Erythroblast (primary cell): Measurements from ENCODE around the gene CDC42BPA.

Experiments
- DNase-seq, 2 experiments: peaks; one replicate each; lab custom pipeline; 2025; lab: John Stamatoyannopoulos, UW
- GATA1 ChIP-seq: IDR thresholded peaks from 2 replicates; pipeline ENCODE4 v1.6.1; 2011; ENCODE audit warnings: low read depth, mild to moderate bottlenecking, control low read depth, low read length, moderate library complexity
- POLR2A ChIP-seq: IDR thresholded peaks from 2 replicates; pipeline ENCODE4 v1.6.1; 2011; ENCODE audit warnings: mild to moderate bottlenecking, low read length

Gene CDC42BPA

GRCh38 chr1:226973898-226974543 is 344.3 kb downstream of the CDC42BPA start:
- DNase-seq: no peak
- no peak for TF ChIP-seq POLR2A

GRCh38 chr1:226973371-226973897 is 344.9 kb downstream of the CDC42BPA start:
- no peak for DNase-seq
- TF ChIP-seq POLR2A (no peak), GATA1 (no peak)

GRCh38 chr1:226972931-226973330 is 345.4 kb downstream of the CDC42BPA start:
- no peak for TF ChIP-seq GATA1
- no peak for TF ChIP-seq POLR2A
- no peak for DNase-seq

- no peak for TF ChIP-seq POLR2A
- TF ChIP-seq GATA1: no peak
- no peak for DNase-seq
Observed at GRCh38 chr1:226971765-226972164, 346.5 kb downstream of the CDC42BPA start.

GRCh38 chr1:226967665-226968064 is 350.6 kb downstream of the CDC42BPA start:
- DNase-seq: no peak
- no peak for TF ChIP-seq POLR2A

- TF ChIP-seq GATA1: no peak
- DNase-seq: no peak
Observed at GRCh38 chr1:226966683-226967082, 351.6 kb downstream of the CDC42BPA start.

GRCh38 chr1:226965581-226966440 is 352.5 kb downstream of the CDC42BPA start:
- no peak for TF ChIP-seq GATA1
- TF ChIP-seq POLR2A: no peak
- no peak for DNase-seq

GRCh38 chr1:226964611-226965486 is 353.4 kb downstream of the CDC42BPA start:
- TF ChIP-seq POLR2A (no peak), GATA1 (no peak)
- DNase-seq: no peak

GRCh38 chr1:226964068-226964425 is 354.2 kb downstream of the CDC42BPA start:
- TF ChIP-seq GATA1 (no peak), POLR2A (no peak)
- DNase-seq: no peak

GRCh38 chr1:226962421-226963391 is 355.6 kb downstream of the CDC42BPA start:
- DNase-seq: no peak
- TF ChIP-seq POLR2A (no peak), GATA1 (no peak)

- TF ChIP-seq POLR2A: no peak
- no peak for TF ChIP-seq GATA1
- DNase-seq: no peak
Observed at GRCh38 chr1:226960944-226961765, 357.1 kb downstream of the CDC42BPA start.

- no peak for TF ChIP-seq GATA1
- TF ChIP-seq POLR2A: no peak
- peak in 1 of 2 experiments; percentile 36 for DNase-seq
Observed at GRCh38 chr1:226960256-226960655, 358.0 kb downstream of the CDC42BPA start.
